Uterus (tissue), 4 donors: ENCODE data around the gene GJA4. TPM values are rescaled to one million over a fixed set of nuclear protein-coding genes. Genes with fewer than 3 reads are reported as not detected.

Experiments
- DNase-seq, 2 donors: peaks; one replicate each; pipeline ENCODE4 v3.0.0-alpha.2; 2019 to 2020
- H3K27ac ChIP-seq, 2 donors: fragments of 200-600 bp; sonication (generic); 1 replicate in 1 of 2; 2 replicates in 1 of 2; pipeline ENCODE4 v1.5.1; 2016 to 2018
- H3K27me3 ChIP-seq, 2 donors: fragments of 200-600 bp; sonication (generic); one replicate each; pipeline ENCODE4 v1.5.1; 2018 to 2019; ENCODE audit warnings: control low read depth in 1 of 2
- H3K36me3 ChIP-seq, 2 donors: fragments of 200-600 bp; sonication (generic); one replicate each; pipeline ENCODE4 v1.5.1; 2019; ENCODE audit warnings: control low read depth in 1 of 2
- H3K4me1 ChIP-seq, 2 donors: fragments of 200-600 bp; sonication (generic); one replicate each; pipeline ENCODE4 v1.5.1; 2018 to 2019; ENCODE audit warnings: control low read depth in 1 of 2
- H3K4me3 ChIP-seq, 2 donors: fragments of 200-600 bp; sonication (generic); 1 replicate in 1 of 2; 2 replicates in 1 of 2; pipeline ENCODE4 v1.5.1; 2018 to 2019; ENCODE audit warnings: mild to moderate bottlenecking in 1 of 2
- H3K9me3 ChIP-seq, 2 donors: fragments of 200-600 bp; sonication (generic); one replicate each; pipeline ENCODE4 v1.5.1; 2019; ENCODE audit warnings: control low read depth in 1 of 2
- CTCF ChIP-seq, 4 experiments: fragments of 200-600 bp in 2 of 4; fragments of 450-650 bp in 2 of 4; sonication (generic) in 2 of 4; IDR thresholded peaks; one replicate each; pipeline ENCODE4 v1.5.1; 2016 to 2019; ENCODE audit warnings: antibody characterized with exemption in 4 of 4, mild to moderate bottlenecking in 2 of 4, moderate library complexity in 1 of 4
- POLR2A ChIP-seq, 2 donors: fragments of 450-650 bp; IDR thresholded peaks; one replicate each; pipeline ENCODE4 v1.6.1; 2016; ENCODE audit warnings: antibody characterized with exemption in 2 of 2, mild to moderate bottlenecking in 1 of 2, moderate library complexity in 1 of 2
- intact Hi-C: fragments of 100-400 bp; cut with DNase I; formaldehyde crosslinking; loops from one replicate; pipeline ENCODE4 v1.15.1; 2023; ENCODE audit warnings: low total_unique reads
- total RNA-seq, 4 donors: library from RNA; depleted of rRNA in 3 of 4; stranded (reverse); fragments of >200 nt in 3 of 4; gene quantifications; one replicate each; pipeline versions ENCODE4 v1.1.0 to v1.2.4, GENCODE V29; 2014 to 2023
- donor health status: DM: yes; HTN: yes; CAD: no.

GJA4 gene
- total RNA-seq, 4 donors from 2014 or later, result 2.9 to 32.8 (median 23.9) TPM

DNA sequence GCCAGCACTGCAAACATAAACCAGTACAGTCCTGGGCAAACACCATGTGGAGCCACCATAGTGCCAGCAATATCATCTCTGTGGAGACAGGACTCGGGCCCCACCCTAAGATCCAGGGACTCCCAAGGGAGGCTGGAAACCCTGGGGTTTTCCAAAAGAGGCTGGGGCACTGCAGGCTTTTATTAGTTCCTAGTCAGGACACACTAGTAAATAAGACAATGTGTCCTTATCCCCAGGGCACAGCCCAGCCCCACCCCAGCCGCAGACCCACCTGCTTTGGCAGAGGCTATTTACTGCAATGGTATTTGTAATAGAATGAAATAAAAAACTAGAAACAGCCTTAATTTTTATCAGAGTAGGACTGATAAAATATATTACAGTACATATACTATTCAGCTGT, 12.3 kb upstream of the GJA4 start:
- DNase-seq, result no peak

GRCh38 chr1:34781071-34781843, 11.5 kb upstream of the GJA4 start, which contains the start of gene GJB3:
Gene GJB3, plus strand, starts transcription at chr1:34781214. Its CDS starts 3,549 bp downstream, at chr1:34784763.
- no peak within 1 kb of the TSS for H3K27ac ChIP-seq
- H3K4me1 ChIP-seq, result peaks cover 0 to 9% of the 10 kb centered on the region in 2 donors
- DNase-seq, result no peak

More for the DNA sequence above, 12.3 kb upstream of the GJA4 start:
- intact Hi-C loops, result no loop called here
- no peaks in the 10 kb centered on the region for H3K36me3 ChIP-seq
- H3K9me3 ChIP-seq, result no peaks in the 10 kb centered on the region
- TF ChIP-seq CTCF (IDR thresholded peaks at IDR 0.05), result no peak
- TF ChIP-seq POLR2A (IDR thresholded peaks at IDR 0.05), result no peak
- H3K27me3 ChIP-seq, result peaks cover 8 to 28% of the 10 kb centered on the region in 2 donors
- no peak overlapping the region for H3K27ac ChIP-seq
- H3K4me1 ChIP-seq, result peaks cover 0 to 9% of the 10 kb centered on the region in 2 donors
- H3K4me3 ChIP-seq, result no peak overlapping the region

DNA sequence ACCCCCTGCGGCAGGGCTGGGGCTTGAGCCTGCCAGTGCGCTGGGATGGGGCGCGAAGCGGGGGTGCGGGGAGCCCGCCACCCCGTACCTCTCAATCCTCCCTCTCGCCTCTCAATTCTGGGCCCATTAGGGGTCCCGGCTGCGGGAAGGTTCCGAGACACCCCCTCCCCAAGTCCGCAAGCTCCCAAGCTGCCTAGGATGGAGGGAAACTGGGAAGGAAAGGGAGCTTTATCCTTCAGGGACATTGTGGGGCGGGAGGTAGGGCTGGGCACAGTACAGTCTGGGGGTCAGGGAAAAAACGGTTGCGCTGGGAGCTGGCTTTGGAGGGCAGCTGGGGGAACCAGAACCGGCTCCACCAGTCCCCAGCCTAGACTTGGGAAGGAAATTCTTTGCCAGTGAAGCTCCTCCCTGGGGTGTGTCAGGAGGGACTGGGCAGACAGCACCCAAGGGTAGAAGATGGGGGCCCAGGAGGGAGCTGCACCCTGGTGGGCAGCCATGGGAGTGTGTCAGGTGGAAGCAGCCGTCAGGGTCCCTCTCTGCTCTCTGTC, 10.9 kb upstream of the GJA4 start:
- H3K9me3 ChIP-seq, result no peaks in the 10 kb centered on the region
- intact Hi-C loops, result no loop called here
- no peaks in the 10 kb centered on the region for H3K36me3 ChIP-seq
- TF ChIP-seq CTCF (IDR thresholded peaks at IDR 0.05) (no peak), POLR2A (IDR thresholded peaks at IDR 0.05) (no peak)
- no peak overlapping the region for H3K27ac ChIP-seq
- H3K4me1 ChIP-seq, result peaks cover 0 to 9% of the 10 kb centered on the region in 2 donors
- DNase-seq, result no peak
- no peak overlapping the region for H3K4me3 ChIP-seq
- peaks cover 8 to 28% of the 10 kb centered on the region in 2 donors for H3K27me3 ChIP-seq

More at GRCh38 chr1:34781071-34781843, 11.5 kb upstream of the GJA4 start, which contains the start of gene GJB3:
- H3K27me3 ChIP-seq, result peaks cover 8 to 28% of the 10 kb centered on the region in 2 donors
- H3K9me3 ChIP-seq, result no peaks in the 10 kb centered on the region
- intact Hi-C loops, result no loop called here
- peak in 1 of 2 donors; percentile 16 for TF ChIP-seq POLR2A (IDR thresholded peaks at IDR 0.05)
- TF ChIP-seq CTCF (IDR thresholded peaks at IDR 0.05), result no peak
- no peaks in the 10 kb centered on the region for H3K36me3 ChIP-seq
- H3K4me3 ChIP-seq, result peak within 1 kb of the TSS in 1 of 2 donors; percentile 3

DNA sequence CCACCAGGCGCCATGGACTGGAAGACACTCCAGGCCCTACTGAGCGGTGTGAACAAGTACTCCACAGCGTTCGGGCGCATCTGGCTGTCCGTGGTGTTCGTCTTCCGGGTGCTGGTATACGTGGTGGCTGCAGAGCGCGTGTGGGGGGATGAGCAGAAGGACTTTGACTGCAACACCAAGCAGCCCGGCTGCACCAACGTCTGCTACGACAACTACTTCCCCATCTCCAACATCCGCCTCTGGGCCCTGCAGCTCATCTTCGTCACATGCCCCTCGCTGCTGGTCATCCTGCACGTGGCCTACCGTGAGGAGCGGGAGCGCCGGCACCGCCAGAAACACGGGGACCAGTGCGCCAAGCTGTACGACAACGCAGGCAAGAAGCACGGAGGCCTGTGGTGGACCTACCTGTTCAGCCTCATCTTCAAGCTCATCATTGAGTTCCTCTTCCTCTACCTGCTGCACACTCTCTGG, 8.0 kb upstream of the GJA4 start:
- intact Hi-C loops, result loop anchor here (5.0 kb wide), 1 partner anchor 68 kb away; no protein-coding TSS in a partner anchor

More for the DNA sequence above, 8.0 kb upstream of the GJA4 start:
- DNase-seq, result no peak
- Histone ChIP-seq H3K27me3 (peaks cover 8 to 28% of the 10 kb centered on the region in 2 donors), H3K27ac (no peak overlapping the region), H3K9me3 (no peaks in the 10 kb centered on the region), H3K36me3 (no peaks in the 10 kb centered on the region), H3K4me3 (no peak overlapping the region), H3K4me1 (peaks cover 0 to 9% of the 10 kb centered on the region in 2 donors)
- no peak for TF ChIP-seq POLR2A (IDR thresholded peaks at IDR 0.05)
- no peak for TF ChIP-seq CTCF (IDR thresholded peaks at IDR 0.05)
